Thyroid gland (tissue), 4 donors: ENCODE results near the gene PURB. TPM values are rescaled to one million over a fixed set of nuclear protein-coding genes. Genes with fewer than 3 reads are reported as not detected.

Source experiments
- DNase-seq, 2 donors: peaks; one replicate each; pipeline ENCODE4 v3.0.0-alpha.2; 2019
- H3K27ac ChIP-seq, 3 donors: fragments of 200-600 bp; sonication (generic); 1 replicate in 2 of 3; 2 replicates in 1 of 3; pipeline ENCODE4 v1.5.1; 2016 to 2019; ENCODE audit warnings: mild to moderate bottlenecking in 1 of 3, moderate library complexity in 1 of 3
- H3K27me3 ChIP-seq: fragments of 200-600 bp; sonication (generic); one replicate; pipeline ENCODE4 v1.5.1; 2019
- H3K36me3 ChIP-seq, 2 donors: fragments of 200-600 bp; sonication (generic); one replicate each; pipeline ENCODE4 v1.5.1; 2016 to 2019
- H3K4me1 ChIP-seq, 2 donors: fragments of 200-600 bp; sonication (generic); one replicate each; pipeline ENCODE4 v1.5.1; 2017 to 2019
- H3K4me3 ChIP-seq, 3 donors: fragments of 200-600 bp; sonication (generic); replicated peaks in 1 of 3; 1 replicate in 2 of 3; 2 replicates in 1 of 3; pipeline ENCODE4 v1.5.1; 2016; ENCODE audit warnings: mild to moderate bottlenecking in 1 of 3
- H3K9me3 ChIP-seq: fragments of 200-600 bp; sonication (generic); one replicate; pipeline ENCODE4 v1.5.1; 2017
- POLR2A ChIP-seq, 2 donors: fragments of 450-650 bp; IDR thresholded peaks; one replicate each; pipeline ENCODE4 v1.6.1; 2017; ENCODE audit warnings: antibody characterized with exemption in 2 of 2, mild to moderate bottlenecking in 2 of 2, moderate library complexity in 1 of 2
- WGBS, 2 donors: methylation state at CpG; one replicate each; pipeline ENCODE4 v1.1.5; 2017; 5-methylcytosine and 5-hydroxymethylcytosine counted together
- intact Hi-C: fragments of 100-400 bp; cut with DNase I; formaldehyde crosslinking; loops from one replicate; pipeline ENCODE4 v1.15.1; 2023
- total RNA-seq, 4 donors: library from RNA; depleted of rRNA; stranded (reverse); fragments of >200 nt; gene quantifications; one replicate each; pipeline ENCODE4 v1.2.3, GENCODE V29; 2016
- TF ChIP-seq, protein P1 (sequence below), 6 experiments: fragments of 200-600 bp in 3 of 6; fragments of 450-650 bp in 3 of 6; sonication (generic) in 3 of 6; IDR thresholded peaks; one replicate each; pipeline ENCODE4 v1.5.1; 2016 to 2019; ENCODE audit warnings: antibody characterized with exemption in 6 of 6, mild to moderate bottlenecking in 2 of 6, inconsistent platforms in 1 of 6, moderate library complexity in 1 of 6

PURB gene
- total RNA-seq, 4 donors from 2014 or later = 25.6 to 47.4 (median 31.5) TPM

DNA sequence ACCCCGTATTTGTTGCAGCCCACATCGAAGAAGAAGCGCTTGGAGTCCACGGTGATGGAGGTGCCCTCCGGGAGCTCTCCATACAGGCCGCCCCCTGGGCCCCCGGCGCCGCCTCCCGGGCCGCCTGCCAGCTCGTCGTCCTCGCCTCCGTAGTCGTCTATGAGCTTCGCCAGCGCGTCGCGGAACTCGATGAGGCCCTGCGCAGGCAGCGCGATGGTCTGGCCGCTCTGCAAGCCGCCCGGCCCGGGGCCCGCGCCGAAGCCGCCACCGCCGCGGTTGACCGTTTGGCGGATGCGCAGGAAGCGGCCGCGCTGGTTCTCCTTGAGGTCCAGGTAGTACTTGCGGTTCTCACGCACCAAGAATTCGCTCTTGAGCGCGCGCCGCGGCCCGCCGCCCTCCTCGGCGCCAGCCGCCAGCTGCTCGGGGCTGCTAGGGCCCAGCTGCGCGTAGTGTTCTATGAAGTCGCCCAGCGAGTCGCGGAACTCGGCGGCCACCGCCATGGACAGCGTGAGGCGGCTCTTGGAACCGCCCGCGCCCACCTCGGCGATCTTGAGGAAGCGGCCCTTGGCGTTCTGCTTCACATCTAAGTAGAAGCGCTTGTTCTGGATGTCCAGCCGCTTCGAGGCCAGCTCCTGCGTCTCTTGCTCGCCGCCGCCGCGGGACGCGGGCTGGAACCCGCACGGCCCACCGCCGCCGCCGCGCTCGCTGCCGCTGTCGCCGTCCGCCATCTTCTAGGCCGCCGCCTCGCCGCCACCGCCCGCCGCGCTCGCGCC is 523 bp downstream of the PURB start:
- H3K9me3 ChIP-seq = no peaks in the 10 kb centered on the region
- H3K36me3 ChIP-seq = no peaks in the 10 kb centered on the region
- peak overlapping the region; percentile 88 to 94 (median 89) for H3K27ac ChIP-seq
- TF ChIP-seq POLR2A (IDR thresholded peaks at IDR 0.05) = peak in 1 of 2 donors; percentile 57
- TF ChIP-seq, protein P1, sequence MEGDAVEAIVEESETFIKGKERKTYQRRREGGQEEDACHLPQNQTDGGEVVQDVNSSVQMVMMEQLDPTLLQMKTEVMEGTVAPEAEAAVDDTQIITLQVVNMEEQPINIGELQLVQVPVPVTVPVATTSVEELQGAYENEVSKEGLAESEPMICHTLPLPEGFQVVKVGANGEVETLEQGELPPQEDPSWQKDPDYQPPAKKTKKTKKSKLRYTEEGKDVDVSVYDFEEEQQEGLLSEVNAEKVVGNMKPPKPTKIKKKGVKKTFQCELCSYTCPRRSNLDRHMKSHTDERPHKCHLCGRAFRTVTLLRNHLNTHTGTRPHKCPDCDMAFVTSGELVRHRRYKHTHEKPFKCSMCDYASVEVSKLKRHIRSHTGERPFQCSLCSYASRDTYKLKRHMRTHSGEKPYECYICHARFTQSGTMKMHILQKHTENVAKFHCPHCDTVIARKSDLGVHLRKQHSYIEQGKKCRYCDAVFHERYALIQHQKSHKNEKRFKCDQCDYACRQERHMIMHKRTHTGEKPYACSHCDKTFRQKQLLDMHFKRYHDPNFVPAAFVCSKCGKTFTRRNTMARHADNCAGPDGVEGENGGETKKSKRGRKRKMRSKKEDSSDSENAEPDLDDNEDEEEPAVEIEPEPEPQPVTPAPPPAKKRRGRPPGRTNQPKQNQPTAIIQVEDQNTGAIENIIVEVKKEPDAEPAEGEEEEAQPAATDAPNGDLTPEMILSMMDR (IDR thresholded peaks at IDR 0.05) = no peak
- peak; percentile 65 to 67 for DNase-seq
- H3K27me3 ChIP-seq = no peaks in the 10 kb centered on the region
- H3K4me1 ChIP-seq = peaks cover 43 to 46% of the 10 kb centered on the region in 2 donors
- intact Hi-C loops = loop anchor here (10.0 kb wide), 1 partner anchor 110 kb away; no protein-coding TSS in a partner anchor
- H3K4me3 ChIP-seq = peak overlapping the region; percentile 39 to 93 (median 71)
- 0% methylated on average over 3 to 28 of the region's 107 CpGs for WGBS, 2 donors

DNA sequence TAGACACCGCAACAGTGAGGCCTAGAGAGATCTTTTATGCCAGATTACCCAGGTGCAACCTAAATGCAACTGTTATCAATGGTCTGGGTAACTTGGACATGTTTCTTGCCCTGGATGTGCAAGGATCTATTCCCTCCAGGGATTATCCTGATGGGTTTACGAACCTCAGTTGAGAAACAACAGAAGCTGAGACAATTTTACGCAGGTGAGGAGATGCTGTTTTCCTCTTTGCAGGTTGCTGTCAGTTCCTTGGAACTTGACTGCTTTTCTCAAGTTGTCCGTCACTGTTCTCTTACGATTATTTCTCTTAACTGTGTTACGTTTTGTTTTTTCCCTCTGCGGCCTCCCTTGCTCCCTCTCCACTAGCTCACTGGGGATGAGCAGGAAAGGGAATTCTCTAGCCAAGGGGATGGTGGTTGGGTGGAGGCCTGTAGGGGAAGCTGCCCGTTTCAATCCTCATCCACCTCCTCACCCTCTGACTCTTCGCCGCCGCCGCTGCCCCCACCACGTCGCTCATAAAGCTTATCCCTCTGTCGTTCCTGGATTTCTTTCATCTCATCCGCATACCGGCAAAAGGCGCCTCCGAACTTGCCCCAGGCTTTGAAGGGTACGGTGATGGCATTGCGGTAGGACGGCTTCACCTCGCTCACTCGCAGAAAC is 1.2 kb downstream of the PURB start:
- H3K27me3 ChIP-seq = no peaks in the 10 kb centered on the region
- peak overlapping the region; percentile 39 to 93 (median 71) for H3K4me3 ChIP-seq
- intact Hi-C loops = loop anchor here (10.0 kb wide), 1 partner anchor 111 kb away; no protein-coding TSS in a partner anchor
- no peak for DNase-seq
- H3K27ac ChIP-seq = peak overlapping the region in 2 of 3 donors; percentile 88 to 94
- peaks cover 43 to 53% of the 10 kb centered on the region in 2 donors for H3K4me1 ChIP-seq
- WGBS, 2 donors = 21% methylated on average over 24 of the region's 24 CpGs
- no peaks in the 10 kb centered on the region for H3K36me3 ChIP-seq
- TF ChIP-seq, protein P1 (IDR thresholded peaks at IDR 0.05) = no peak
- no peak for TF ChIP-seq POLR2A (IDR thresholded peaks at IDR 0.05)
- no peaks in the 10 kb centered on the region for H3K9me3 ChIP-seq

DNA sequence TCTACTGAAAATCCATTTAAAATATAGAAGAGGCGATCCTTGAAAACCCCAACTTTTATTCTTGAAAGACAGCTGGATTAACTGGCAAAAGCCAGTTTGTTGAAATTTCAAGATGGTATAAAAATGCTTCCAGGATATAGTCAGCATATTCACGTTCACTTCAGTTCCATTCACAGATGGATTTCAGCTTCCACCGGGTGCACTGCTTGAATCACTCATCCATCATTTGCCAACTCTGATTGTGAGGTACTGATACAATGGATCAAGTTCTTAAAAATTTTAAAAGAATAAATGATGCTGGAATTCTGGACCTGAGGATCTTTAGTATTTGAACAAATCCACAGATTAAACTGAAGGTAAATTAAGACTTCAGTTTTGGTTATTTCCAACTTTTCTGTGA is 2.4 kb downstream of the PURB start:
- no peak overlapping the region for H3K27ac ChIP-seq
- TF ChIP-seq, protein P1 (IDR thresholded peaks at IDR 0.05) = no peak
- TF ChIP-seq POLR2A (IDR thresholded peaks at IDR 0.05) = no peak
- no peaks in the 10 kb centered on the region for H3K36me3 ChIP-seq
- no peaks in the 10 kb centered on the region for H3K27me3 ChIP-seq
- H3K4me3 ChIP-seq = no peak overlapping the region
- H3K9me3 ChIP-seq = no peaks in the 10 kb centered on the region
- WGBS, 2 donors = 55 to 58% methylated on average over 3 of the region's 3 CpGs
- no peak for DNase-seq
- intact Hi-C loops = loop anchor here (10.0 kb wide), 1 partner anchor 112 kb away; no protein-coding TSS in a partner anchor
- peaks cover 46 to 55% of the 10 kb centered on the region in 2 donors for H3K4me1 ChIP-seq

DNA sequence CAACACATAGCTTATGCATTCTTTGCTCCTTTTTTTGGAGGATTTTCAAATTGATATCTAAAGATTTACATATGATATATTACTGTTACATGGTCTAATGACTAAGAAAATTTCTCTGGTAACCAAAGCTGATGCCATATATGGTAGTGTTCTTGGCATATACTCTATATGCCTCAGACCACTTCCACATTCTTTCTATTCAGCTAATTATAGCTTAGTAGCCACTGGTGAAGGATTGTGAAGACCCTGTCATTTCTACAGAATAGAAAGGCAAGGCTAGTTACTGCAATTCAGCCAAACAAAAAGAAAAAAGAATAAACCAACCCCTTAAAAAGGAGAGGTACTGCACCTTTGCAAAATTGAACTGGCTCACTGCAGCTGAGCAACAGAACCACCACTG is 3.7 kb downstream of the PURB start:
- Histone ChIP-seq H3K4me1 (peaks cover 51 to 60% of the 10 kb centered on the region in 2 donors), H3K27me3 (no peaks in the 10 kb centered on the region), H3K27ac (no peak overlapping the region), H3K4me3 (peak overlapping the region in 1 of 3 donors; percentile 4), H3K9me3 (no peaks in the 10 kb centered on the region), H3K36me3 (no peaks in the 10 kb centered on the region)
- intact Hi-C loops = loop anchor here (10.0 kb wide), 1 partner anchor 113 kb away; no protein-coding TSS in a partner anchor
- DNase-seq = no peak
- no peak for TF ChIP-seq POLR2A (IDR thresholded peaks at IDR 0.05)
- TF ChIP-seq, protein P1 (IDR thresholded peaks at IDR 0.05) = no peak
